Stimulated activated memory B cell treated with anti-CD40 and anti-IgM and Interleukin-4, amounts not matched to agents 10 μg/mL and 1 μg/mL and 100 μg/mL, for 72 hours (primary cell): ENCODE measurements around the gene ROBO1.
A peak's percentile ranks its signal among the peaks of the same experiment; 100 is the strongest.

Experiments used
- ATAC-seq: fragments of 150-1000 bp; cut with Tn5 transposase; 2 replicates; pipeline ENCODE4 v1.10.0; 2021
- H3K27ac Mint-ChIP-seq: one replicate; pipeline ENCODE4 v1.8.0; 2022; ENCODE audit warnings: mild to moderate bottlenecking, mixed read lengths
- H3K27me3 Mint-ChIP-seq: one replicate; pipeline ENCODE4 v1.8.0; 2022; ENCODE audit warnings: mixed read lengths
- H3K36me3 Mint-ChIP-seq: one replicate; pipeline ENCODE4 v1.8.0; 2022; ENCODE audit warnings: mixed read lengths
- H3K4me1 Mint-ChIP-seq: one replicate; pipeline ENCODE4 v1.8.0; 2022; ENCODE audit warnings: mixed read lengths
- H3K4me3 Mint-ChIP-seq: one replicate; pipeline ENCODE4 v1.8.0; 2022; ENCODE audit warnings: mild to moderate bottlenecking, moderate library complexity, mixed read lengths
- H3K9me3 Mint-ChIP-seq: one replicate; pipeline ENCODE4 v1.8.0; 2022; ENCODE audit warnings: mixed read lengths

Gene ROBO1

GRCh38 chr3:78990156-78990555, 777.6 kb downstream of the ROBO1 start:
- Mint-ChIP-seq H3K27me3 (no peaks in the 10 kb centered on the region), H3K36me3 (no peaks in the 10 kb centered on the region), H3K9me3 (peaks cover 9% of the 10 kb centered on the region), H3K4me1 (no peaks in the 10 kb centered on the region), H3K27ac (no peak overlapping the region), H3K4me3 (no peak overlapping the region)
- no peak for ATAC-seq

GRCh38 chr3:78988324-78988723, 779.5 kb downstream of the ROBO1 start:
- Mint-ChIP-seq H3K27ac (no peak overlapping the region), H3K9me3 (peaks cover 8% of the 10 kb centered on the region), H3K4me1 (no peaks in the 10 kb centered on the region), H3K4me3 (no peak overlapping the region), H3K27me3 (no peaks in the 10 kb centered on the region), H3K36me3 (no peaks in the 10 kb centered on the region)
- no peak for ATAC-seq

GRCh38 chr3:78986416-78987101, 781.2 kb downstream of the ROBO1 start:
- H3K27me3 Mint-ChIP-seq: no peaks in the 10 kb centered on the region
- no peak overlapping the region for H3K4me3 Mint-ChIP-seq
- peaks cover 6% of the 10 kb centered on the region for H3K9me3 Mint-ChIP-seq
- H3K27ac Mint-ChIP-seq: no peak overlapping the region
- H3K4me1 Mint-ChIP-seq: no peaks in the 10 kb centered on the region
- H3K36me3 Mint-ChIP-seq: no peaks in the 10 kb centered on the region
- ATAC-seq: no peak

GRCh38 chr3:78985981-78986380, 781.8 kb downstream of the ROBO1 start:
- no peak overlapping the region for H3K4me3 Mint-ChIP-seq
- H3K4me1 Mint-ChIP-seq: no peaks in the 10 kb centered on the region
- H3K27me3 Mint-ChIP-seq: no peaks in the 10 kb centered on the region
- no peak for ATAC-seq
- peaks cover 5% of the 10 kb centered on the region for H3K9me3 Mint-ChIP-seq
- no peak overlapping the region for H3K27ac Mint-ChIP-seq
- no peaks in the 10 kb centered on the region for H3K36me3 Mint-ChIP-seq

- Mint-ChIP-seq H3K4me1 (no peaks in the 10 kb centered on the region), H3K9me3 (no peaks in the 10 kb centered on the region), H3K36me3 (no peaks in the 10 kb centered on the region), H3K27me3 (no peaks in the 10 kb centered on the region), H3K27ac (no peak overlapping the region), H3K4me3 (no peak overlapping the region)
- no peak for ATAC-seq
Observed at GRCh38 chr3:78979028-78979427, 788.8 kb downstream of the ROBO1 start.

- ATAC-seq: no peak
- Mint-ChIP-seq H3K27ac (no peak overlapping the region), H3K9me3 (peaks cover 2% of the 10 kb centered on the region), H3K36me3 (no peaks in the 10 kb centered on the region), H3K27me3 (no peaks in the 10 kb centered on the region), H3K4me1 (no peaks in the 10 kb centered on the region), H3K4me3 (no peak overlapping the region)
Observed at GRCh38 chr3:78978037-78978436, 789.8 kb downstream of the ROBO1 start.

GRCh38 chr3:78977073-78977472, 790.7 kb downstream of the ROBO1 start:
- no peak for ATAC-seq
- Mint-ChIP-seq H3K27me3 (no peaks in the 10 kb centered on the region), H3K27ac (no peak overlapping the region), H3K4me3 (no peak overlapping the region), H3K9me3 (peaks cover 3% of the 10 kb centered on the region), H3K36me3 (no peaks in the 10 kb centered on the region), H3K4me1 (no peaks in the 10 kb centered on the region)

GRCh38 chr3:78976200-78976599, 791.6 kb downstream of the ROBO1 start:
- H3K36me3 Mint-ChIP-seq: no peaks in the 10 kb centered on the region
- peak; percentile 27 for ATAC-seq

GRCh38 chr3:78974181-78974790, 793.5 kb downstream of the ROBO1 start:
- Mint-ChIP-seq H3K27me3 (no peaks in the 10 kb centered on the region), H3K4me3 (no peak overlapping the region), H3K27ac (no peak overlapping the region), H3K9me3 (peaks cover 3% of the 10 kb centered on the region), H3K4me1 (no peaks in the 10 kb centered on the region), H3K36me3 (no peaks in the 10 kb centered on the region)
- ATAC-seq: no peak

More at GRCh38 chr3:78976200-78976599, 791.6 kb downstream of the ROBO1 start:
- H3K4me1 Mint-ChIP-seq: no peaks in the 10 kb centered on the region
- H3K27ac Mint-ChIP-seq: no peak overlapping the region
- H3K27me3 Mint-ChIP-seq: no peaks in the 10 kb centered on the region
- no peak overlapping the region for H3K4me3 Mint-ChIP-seq
- H3K9me3 Mint-ChIP-seq: peaks cover 3% of the 10 kb centered on the region

GRCh38 chr3:78972617-78973301, 795.0 kb downstream of the ROBO1 start:
- H3K4me3 Mint-ChIP-seq: no peak overlapping the region
- no peaks in the 10 kb centered on the region for H3K36me3 Mint-ChIP-seq
- H3K9me3 Mint-ChIP-seq: peaks cover 3% of the 10 kb centered on the region
- no peak for ATAC-seq
- no peaks in the 10 kb centered on the region for H3K4me1 Mint-ChIP-seq
- no peak overlapping the region for H3K27ac Mint-ChIP-seq
- no peaks in the 10 kb centered on the region for H3K27me3 Mint-ChIP-seq

GRCh38 chr3:78970656-78971055, 797.1 kb downstream of the ROBO1 start:
- Mint-ChIP-seq H3K9me3 (peaks cover 3% of the 10 kb centered on the region), H3K4me1 (no peaks in the 10 kb centered on the region), H3K4me3 (no peak overlapping the region), H3K27me3 (no peaks in the 10 kb centered on the region), H3K27ac (no peak overlapping the region), H3K36me3 (no peaks in the 10 kb centered on the region)
- ATAC-seq: no peak

GRCh38 chr3:78969483-78969882, 798.3 kb downstream of the ROBO1 start:
- no peaks in the 10 kb centered on the region for H3K36me3 Mint-ChIP-seq
- peaks cover 3% of the 10 kb centered on the region for H3K9me3 Mint-ChIP-seq
- H3K27ac Mint-ChIP-seq: no peak overlapping the region
- no peak for ATAC-seq
- H3K4me1 Mint-ChIP-seq: no peaks in the 10 kb centered on the region
- no peak overlapping the region for H3K4me3 Mint-ChIP-seq
- H3K27me3 Mint-ChIP-seq: no peaks in the 10 kb centered on the region

GRCh38 chr3:78967061-78967460, 800.7 kb downstream of the ROBO1 start:
- Mint-ChIP-seq H3K4me3 (no peak overlapping the region), H3K27me3 (no peaks in the 10 kb centered on the region), H3K4me1 (no peaks in the 10 kb centered on the region), H3K9me3 (no peaks in the 10 kb centered on the region), H3K36me3 (no peaks in the 10 kb centered on the region), H3K27ac (no peak overlapping the region)
- ATAC-seq: no peak

GRCh38 chr3:78963771-78964170, 804.0 kb downstream of the ROBO1 start:
- Mint-ChIP-seq H3K27ac (no peak overlapping the region), H3K36me3 (no peaks in the 10 kb centered on the region), H3K27me3 (no peaks in the 10 kb centered on the region), H3K4me3 (no peak overlapping the region), H3K4me1 (no peaks in the 10 kb centered on the region), H3K9me3 (no peaks in the 10 kb centered on the region)
- ATAC-seq: no peak

GRCh38 chr3:78957456-78957855, 810.3 kb downstream of the ROBO1 start:
- Mint-ChIP-seq H3K36me3 (no peaks in the 10 kb centered on the region), H3K4me3 (no peak overlapping the region), H3K27ac (no peak overlapping the region), H3K27me3 (no peaks in the 10 kb centered on the region), H3K4me1 (no peaks in the 10 kb centered on the region), H3K9me3 (no peaks in the 10 kb centered on the region)
- ATAC-seq: no peak
